Endothelial cell (in vitro differentiated cells): ENCODE results near the gene PTH2. TPM values are rescaled to one million over a fixed set of nuclear protein-coding genes. Genes with fewer than 3 reads are reported as not detected.
"Not testable (repeated sequence)": the region's sequence is repeated elsewhere in the genome, so short reads cannot be mapped to it uniquely, and the experiment has no call there.

Experiments used
- DNase-seq: peaks from one replicate; pipeline ENCODE4 v3.0.0; 2021; ENCODE audit warnings: low spot score
- H3K27ac Mint-ChIP-seq: one replicate; pipeline ENCODE4 v1.8.0; 2021; ENCODE audit warnings: mixed read lengths, inconsistent platforms; ENCODE audit not compliant: unreplicated experiment
- H3K27me3 Mint-ChIP-seq: one replicate; pipeline ENCODE4 v1.8.0; 2021; ENCODE audit warnings: mild to moderate bottlenecking, moderate library complexity, mixed read lengths, inconsistent platforms; ENCODE audit not compliant: unreplicated experiment
- H3K36me3 Mint-ChIP-seq: one replicate; pipeline ENCODE4 v1.8.0; 2021; ENCODE audit warnings: mild to moderate bottlenecking, low read depth, mixed read lengths, inconsistent platforms; ENCODE audit not compliant: unreplicated experiment
- H3K4me1 Mint-ChIP-seq: one replicate; pipeline ENCODE4 v1.8.0; 2021; ENCODE audit warnings: mild to moderate bottlenecking, mixed read lengths, inconsistent platforms; ENCODE audit not compliant: unreplicated experiment
- H3K4me3 Mint-ChIP-seq: one replicate; pipeline ENCODE4 v1.8.0; 2021; ENCODE audit warnings: mild to moderate bottlenecking, mixed read lengths, inconsistent platforms; ENCODE audit not compliant: unreplicated experiment
- H3K9me3 Mint-ChIP-seq: one replicate; pipeline ENCODE4 v1.8.0; 2021; ENCODE audit warnings: mixed read lengths, inconsistent platforms; ENCODE audit not compliant: unreplicated experiment
- total RNA-seq: library from RNA; stranded (reverse); fragmentation: NEBNext Ultra II Directional; extraction: Animal tissue kit (Norgen Biotek cat#: 25700); gene quantifications from one replicate; pipeline ENCODE4 v1.2.1, GENCODE V29; 2021; ENCODE audit not compliant: unreplicated experiment
- TF ChIP-seq, protein P1 (sequence below): fragments of 200-600 bp; sonication (generic); IDR thresholded peaks from one replicate; pipeline ENCODE4 v1.5.0; 2021; ENCODE audit warnings: antibody characterized with exemption; ENCODE audit not compliant: unreplicated experiment

Gene PTH2
- total RNA-seq, 1 donor from 2014 or later, result not detected

DNA sequence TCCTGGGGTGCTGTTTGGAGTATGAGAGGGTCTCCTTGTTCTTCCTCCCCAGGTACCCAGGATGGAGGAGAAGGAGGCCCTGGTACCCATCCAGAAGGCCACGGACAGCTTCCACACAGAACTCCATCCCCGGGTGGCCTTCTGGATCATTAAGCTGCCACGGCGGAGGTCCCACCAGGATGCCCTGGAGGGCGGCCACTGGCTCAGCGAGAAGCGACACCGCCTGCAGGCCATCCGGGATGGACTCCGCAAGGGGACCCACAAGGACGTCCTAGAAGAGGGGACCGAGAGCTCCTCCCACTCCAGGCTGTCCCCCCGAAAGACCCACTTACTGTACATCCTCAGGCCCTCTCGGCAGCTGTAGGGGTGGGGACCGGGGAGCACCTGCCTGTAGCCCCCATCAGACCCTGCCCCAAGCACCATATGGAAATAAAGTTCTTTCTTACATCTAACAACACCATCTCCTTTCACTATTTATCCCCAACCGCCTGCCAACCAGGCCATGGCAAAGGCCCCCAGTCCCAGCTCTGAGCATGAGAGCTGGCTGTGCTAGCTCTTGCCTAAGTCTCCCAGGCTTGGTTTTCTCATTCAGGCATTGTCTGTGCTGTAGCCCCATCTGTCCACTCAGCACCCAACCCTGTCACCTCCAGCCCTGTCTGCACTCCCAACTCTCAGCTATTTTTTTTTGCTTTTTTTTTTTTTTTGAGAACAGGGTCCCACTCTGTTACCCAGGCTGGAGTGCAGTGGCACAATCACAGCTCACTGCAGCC, 48.4 kb downstream of the PTH2 start:
- H3K27me3 Mint-ChIP-seq, result peaks cover 4% of the 10 kb centered on the region
- H3K27ac Mint-ChIP-seq, result no peak overlapping the region
- TF ChIP-seq, protein P1, sequence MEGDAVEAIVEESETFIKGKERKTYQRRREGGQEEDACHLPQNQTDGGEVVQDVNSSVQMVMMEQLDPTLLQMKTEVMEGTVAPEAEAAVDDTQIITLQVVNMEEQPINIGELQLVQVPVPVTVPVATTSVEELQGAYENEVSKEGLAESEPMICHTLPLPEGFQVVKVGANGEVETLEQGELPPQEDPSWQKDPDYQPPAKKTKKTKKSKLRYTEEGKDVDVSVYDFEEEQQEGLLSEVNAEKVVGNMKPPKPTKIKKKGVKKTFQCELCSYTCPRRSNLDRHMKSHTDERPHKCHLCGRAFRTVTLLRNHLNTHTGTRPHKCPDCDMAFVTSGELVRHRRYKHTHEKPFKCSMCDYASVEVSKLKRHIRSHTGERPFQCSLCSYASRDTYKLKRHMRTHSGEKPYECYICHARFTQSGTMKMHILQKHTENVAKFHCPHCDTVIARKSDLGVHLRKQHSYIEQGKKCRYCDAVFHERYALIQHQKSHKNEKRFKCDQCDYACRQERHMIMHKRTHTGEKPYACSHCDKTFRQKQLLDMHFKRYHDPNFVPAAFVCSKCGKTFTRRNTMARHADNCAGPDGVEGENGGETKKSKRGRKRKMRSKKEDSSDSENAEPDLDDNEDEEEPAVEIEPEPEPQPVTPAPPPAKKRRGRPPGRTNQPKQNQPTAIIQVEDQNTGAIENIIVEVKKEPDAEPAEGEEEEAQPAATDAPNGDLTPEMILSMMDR, result no peak
- no peak for DNase-seq
- H3K4me3 Mint-ChIP-seq, result no peak overlapping the region
- H3K9me3 Mint-ChIP-seq, result no peaks in the 10 kb centered on the region
- no peaks in the 10 kb centered on the region for H3K4me1 Mint-ChIP-seq
- H3K36me3 Mint-ChIP-seq, result peaks cover 11% of the 10 kb centered on the region

DNA sequence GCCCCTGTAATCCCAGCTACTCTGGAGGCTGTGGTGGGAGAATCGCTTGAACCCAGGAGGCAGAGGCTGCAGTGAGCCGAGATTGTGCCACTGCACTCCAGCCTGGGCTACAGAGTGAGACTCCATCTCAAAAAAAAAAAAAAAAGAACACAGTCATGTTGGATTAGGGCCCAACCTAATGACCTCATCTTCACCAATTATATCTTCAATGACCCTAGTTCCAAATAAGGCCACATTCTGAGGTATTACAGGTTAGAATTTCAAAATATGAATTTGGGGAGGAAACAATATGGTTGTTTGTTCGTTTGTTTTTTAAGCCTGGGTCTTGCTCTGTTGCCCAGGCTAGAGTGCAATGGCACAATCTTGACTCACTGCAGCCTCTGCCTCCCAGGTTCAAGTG, 50.1 kb downstream of the PTH2 start:
- H3K27me3 Mint-ChIP-seq, H3K27ac Mint-ChIP-seq, DNase-seq, H3K4me3 Mint-ChIP-seq, H3K9me3 Mint-ChIP-seq, H3K4me1 Mint-ChIP-seq: not testable (repeated sequence)
- peaks cover 12% of the 10 kb centered on the region for H3K36me3 Mint-ChIP-seq

Other genes starting within 250 kb of the PTH2 start
- 4.0 TPM for gene SLC6A16, start 98.2 kb downstream of the PTH2 start, total RNA-seq
- not detected for gene CD37, start 88.0 kb downstream of the PTH2 start, total RNA-seq
- gene TEAD2, start 61.0 kb downstream of the PTH2 start, total RNA-seq, result 167 TPM
- 2.2 TPM for gene DKKL1, start 59.6 kb downstream of the PTH2 start, total RNA-seq
- 0.26 TPM for gene KASH5, start 35.2 kb downstream of the PTH2 start, total RNA-seq
- not detected for gene GFY, start 1.9 kb upstream of the PTH2 start, total RNA-seq
- 0.92 TPM for gene SLC17A7, start 18.1 kb upstream of the PTH2 start, total RNA-seq
- gene PIH1D1, start 28.4 kb upstream of the PTH2 start, total RNA-seq, result 78.8 TPM
- 49.6 TPM for gene ALDH16A1, start 29.8 kb upstream of the PTH2 start, total RNA-seq
- 1.4 TPM for gene FLT3LG, start 50.8 kb upstream of the PTH2 start, total RNA-seq
- 2,762 TPM for gene RPL13A, start 64.2 kb upstream of the PTH2 start, total RNA-seq
- 2,099 TPM for gene RPS11, start 73.0 kb upstream of the PTH2 start, total RNA-seq
- 127 TPM for gene FCGRT, start 89.2 kb upstream of the PTH2 start, total RNA-seq
- gene RCN3, start 104.6 kb upstream of the PTH2 start, total RNA-seq, result 19.4 TPM
- 76.3 TPM for gene NOSIP, start 157.1 kb upstream of the PTH2 start, total RNA-seq
- gene PRRG2, start 157.9 kb upstream of the PTH2 start, total RNA-seq, result 2.4 TPM
- gene PRR12, start 167.7 kb upstream of the PTH2 start, total RNA-seq, result 38.8 TPM
- 23.9 TPM for gene RRAS, start 216.7 kb upstream of the PTH2 start, total RNA-seq
- 90.3 TPM for gene SCAF1, start 218.8 kb upstream of the PTH2 start, total RNA-seq
- gene IRF3, start 242.4 kb upstream of the PTH2 start, total RNA-seq, result 76.1 TPM
- 50.1 TPM for gene BCL2L12, start 242.5 kb upstream of the PTH2 start, total RNA-seq